Panc1 (cell line): ENCODE measurements around the gene ICAM4. TPM values are rescaled to one million over a fixed set of nuclear protein-coding genes. Genes with fewer than 3 reads are reported as not detected.

Experiments used
- ATAC-seq: fragments of 200-7000 bp; cut with Tn5 transposase; 2 replicates; pipeline ENCODE4 v1.9.1; 2020; ENCODE audit warnings: mild to moderate bottlenecking, moderate library complexity
- BruUV-seq: library from RNA; stranded (reverse); fragments of 400-500 nt; replicated peaks from 2 replicates; lab custom pipeline; 2021; lab: Mats Ljungman, UMichigan
- CTCF ChIA-PET: fragments of 300-600 bp; sonication (Branson Sonifier 250); formaldehyde crosslinking; loops from one replicate; lab custom pipeline; 2022; ENCODE audit warnings: antibody characterized with exemption; lab: Charles Lee
- POLR2A ChIA-PET: fragments of 300-600 bp; sonication (Branson Sonifier 250); formaldehyde crosslinking; loops from one replicate; lab custom pipeline; 2022; ENCODE audit warnings: antibody characterized with exemption; lab: Charles Lee
- DNase-seq: peaks from one replicate; pipeline ENCODE4 v3.0.0-alpha.2; 2010; ENCODE audit warnings: low read depth, low spot score
- H3K27ac ChIP-seq: 2 replicates; pipeline ENCODE4 v1.5.1; 2011; ENCODE audit warnings: mild to moderate bottlenecking, low read length, inconsistent platforms
- H3K27me3 ChIP-seq: fragments of 200-500 bp; sonication (Bioruptor generic); 2 replicates; pipeline ENCODE4 v1.6.0; 2014; ENCODE audit warnings: low read length, inconsistent platforms; ENCODE audit not compliant: control insufficient read depth, insufficient read depth
- H3K36me3 ChIP-seq: fragments of 200-500 bp; sonication (Bioruptor generic); 2 replicates; pipeline ENCODE4 v1.5.1; 2014; ENCODE audit warnings: inconsistent platforms, mild to moderate bottlenecking, low read length, moderate library complexity; ENCODE audit not compliant: control insufficient read depth, insufficient read depth
- H3K4me1 ChIP-seq: 2 replicates; pipeline ENCODE4 v1.5.1; 2011; ENCODE audit warnings: inconsistent platforms, mild to moderate bottlenecking, low read length, moderate library complexity; ENCODE audit not compliant: control insufficient read depth, insufficient read depth
- H3K4me3 ChIP-seq, 2 experiments: 2 replicates each; pipeline ENCODE4 v1.5.1; 2011 to 2012; ENCODE audit warnings: low read depth in 2 of 2, low read length in 2 of 2, mild to moderate bottlenecking in 2 of 2, inconsistent platforms in 1 of 2, moderate library complexity in 1 of 2
- H3K9me3 ChIP-seq: fragments of 200-500 bp; sonication (Bioruptor generic); 2 replicates; pipeline ENCODE4 v1.5.1; 2014; ENCODE audit warnings: low read depth, mild to moderate bottlenecking, inconsistent platforms, low read length, moderate library complexity; ENCODE audit not compliant: control insufficient read depth, insufficient read depth
- POLR2AphosphoS5 ChIP-seq: IDR thresholded peaks from 2 replicates; pipeline ENCODE4 v1.6.1; 2012; ENCODE audit warnings: mild to moderate bottlenecking, low read depth, low read length, moderate library complexity
- SIN3A ChIP-seq: IDR thresholded peaks from 2 replicates; pipeline ENCODE4 v1.6.1; 2012; ENCODE audit warnings: low read depth, mild to moderate bottlenecking, low read length, moderate library complexity, borderline replicate concordance; ENCODE audit not compliant: insufficient read depth
- TCF7L2 ChIP-seq: IDR thresholded peaks from 2 replicates; pipeline ENCODE4 v1.6.1; 2011; ENCODE audit warnings: mild to moderate bottlenecking, low read depth, low read length, inconsistent platforms
- in situ Hi-C: cut with HindIII; loops from 2 replicates; pipeline ENCODE4 v1.10.0; 2016; ENCODE audit warnings: low sequenced_read_pairs, low pct_unique_long_range_greater_than_20kb
- intact Hi-C: fragments of 100-400 bp; cut with micrococcal nuclease; formaldehyde crosslinking; loops from one replicate; pipeline ENCODE4 v1.10.0; 2022; ENCODE audit not compliant: unreplicated experiment
- total RNA-seq: library from RNA; stranded (reverse); gene quantifications from one replicate; pipeline ENCODE4 v1.2.1, GENCODE V29; 2021; ENCODE audit not compliant: unreplicated experiment
- TF ChIP-seq, protein P1 (sequence below), 2 experiments: IDR thresholded peaks; 2 replicates each; pipeline ENCODE4 v1.6.1; 2011 to 2012; ENCODE audit warnings: low read depth in 2 of 2, control low read depth in 1 of 2, low read length in 1 of 2, mild to moderate bottlenecking in 1 of 2, moderate library complexity in 1 of 2; ENCODE audit not compliant: insufficient read depth in 1 of 2
- TF ChIP-seq, protein P2 (sequence below): fragments of 450-650 bp; IDR thresholded peaks from 2 replicates; pipeline ENCODE4 v1.5.1; 2017; ENCODE audit warnings: mild to moderate bottlenecking

The ICAM4 gene
- total RNA-seq, 1 experiment from 2014 or later, result 2.8 TPM

DNA sequence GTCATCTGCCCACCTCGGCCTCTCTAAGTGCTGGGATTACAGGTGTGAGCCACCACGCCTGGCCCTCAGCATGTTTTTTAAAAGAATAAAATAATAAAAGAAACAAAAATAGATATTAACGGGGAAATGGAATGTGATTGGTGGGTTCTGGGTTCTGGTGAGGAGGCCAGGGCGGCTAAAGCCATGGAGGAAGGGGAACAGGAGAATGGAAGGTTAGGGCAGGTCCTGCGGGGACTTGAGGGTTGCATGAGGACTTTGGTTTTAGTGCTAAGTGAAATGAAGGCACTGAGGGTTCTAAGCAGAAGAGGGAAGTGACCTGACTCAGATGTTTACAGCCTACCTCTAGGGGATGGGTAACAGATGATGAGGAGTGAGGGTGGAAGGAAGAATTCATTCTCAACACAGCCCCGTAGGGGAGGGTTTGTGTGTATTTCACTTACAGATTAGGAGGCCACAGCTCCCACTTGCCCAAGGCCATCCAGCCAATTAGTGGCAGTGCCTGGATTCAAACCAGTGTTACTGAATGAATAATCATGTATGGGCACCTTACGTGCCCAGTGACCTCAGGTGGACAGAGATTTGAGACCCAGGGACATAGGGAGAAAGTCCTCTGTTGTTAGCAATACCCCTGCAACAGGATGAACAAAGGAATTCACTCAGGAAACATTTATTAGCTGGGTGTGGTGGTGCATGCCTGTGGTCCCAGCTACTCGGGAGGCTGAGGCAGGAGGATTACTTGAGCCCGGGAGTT is 41.4 kb upstream of the ICAM4 start:
- H3K9me3 ChIP-seq, result no peaks in the 10 kb centered on the region
- no peaks in the 10 kb centered on the region for H3K27me3 ChIP-seq
- H3K4me1 ChIP-seq, result no peaks in the 10 kb centered on the region
- POLR2A ChIA-PET, result no interaction called here
- H3K4me3 ChIP-seq, result no peak overlapping the region
- in situ Hi-C loops, result no loop called here
- no peaks in the 10 kb centered on the region for H3K36me3 ChIP-seq
- intact Hi-C loops, result no loop called here
- TF ChIP-seq, protein P1, sequence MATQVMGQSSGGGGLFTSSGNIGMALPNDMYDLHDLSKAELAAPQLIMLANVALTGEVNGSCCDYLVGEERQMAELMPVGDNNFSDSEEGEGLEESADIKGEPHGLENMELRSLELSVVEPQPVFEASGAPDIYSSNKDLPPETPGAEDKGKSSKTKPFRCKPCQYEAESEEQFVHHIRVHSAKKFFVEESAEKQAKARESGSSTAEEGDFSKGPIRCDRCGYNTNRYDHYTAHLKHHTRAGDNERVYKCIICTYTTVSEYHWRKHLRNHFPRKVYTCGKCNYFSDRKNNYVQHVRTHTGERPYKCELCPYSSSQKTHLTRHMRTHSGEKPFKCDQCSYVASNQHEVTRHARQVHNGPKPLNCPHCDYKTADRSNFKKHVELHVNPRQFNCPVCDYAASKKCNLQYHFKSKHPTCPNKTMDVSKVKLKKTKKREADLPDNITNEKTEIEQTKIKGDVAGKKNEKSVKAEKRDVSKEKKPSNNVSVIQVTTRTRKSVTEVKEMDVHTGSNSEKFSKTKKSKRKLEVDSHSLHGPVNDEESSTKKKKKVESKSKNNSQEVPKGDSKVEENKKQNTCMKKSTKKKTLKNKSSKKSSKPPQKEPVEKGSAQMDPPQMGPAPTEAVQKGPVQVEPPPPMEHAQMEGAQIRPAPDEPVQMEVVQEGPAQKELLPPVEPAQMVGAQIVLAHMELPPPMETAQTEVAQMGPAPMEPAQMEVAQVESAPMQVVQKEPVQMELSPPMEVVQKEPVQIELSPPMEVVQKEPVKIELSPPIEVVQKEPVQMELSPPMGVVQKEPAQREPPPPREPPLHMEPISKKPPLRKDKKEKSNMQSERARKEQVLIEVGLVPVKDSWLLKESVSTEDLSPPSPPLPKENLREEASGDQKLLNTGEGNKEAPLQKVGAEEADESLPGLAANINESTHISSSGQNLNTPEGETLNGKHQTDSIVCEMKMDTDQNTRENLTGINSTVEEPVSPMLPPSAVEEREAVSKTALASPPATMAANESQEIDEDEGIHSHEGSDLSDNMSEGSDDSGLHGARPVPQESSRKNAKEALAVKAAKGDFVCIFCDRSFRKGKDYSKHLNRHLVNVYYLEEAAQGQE (IDR thresholded peaks at IDR 0.05; ENCODE audit: insufficient read depth in 1 of 2, low read depth in 2 of 2, low read length in 1 of 2), result no peak
- TF ChIP-seq POLR2AphosphoS5 (no peak), TCF7L2 (no peak), SIN3A (no peak)
- TF ChIP-seq, protein P2, sequence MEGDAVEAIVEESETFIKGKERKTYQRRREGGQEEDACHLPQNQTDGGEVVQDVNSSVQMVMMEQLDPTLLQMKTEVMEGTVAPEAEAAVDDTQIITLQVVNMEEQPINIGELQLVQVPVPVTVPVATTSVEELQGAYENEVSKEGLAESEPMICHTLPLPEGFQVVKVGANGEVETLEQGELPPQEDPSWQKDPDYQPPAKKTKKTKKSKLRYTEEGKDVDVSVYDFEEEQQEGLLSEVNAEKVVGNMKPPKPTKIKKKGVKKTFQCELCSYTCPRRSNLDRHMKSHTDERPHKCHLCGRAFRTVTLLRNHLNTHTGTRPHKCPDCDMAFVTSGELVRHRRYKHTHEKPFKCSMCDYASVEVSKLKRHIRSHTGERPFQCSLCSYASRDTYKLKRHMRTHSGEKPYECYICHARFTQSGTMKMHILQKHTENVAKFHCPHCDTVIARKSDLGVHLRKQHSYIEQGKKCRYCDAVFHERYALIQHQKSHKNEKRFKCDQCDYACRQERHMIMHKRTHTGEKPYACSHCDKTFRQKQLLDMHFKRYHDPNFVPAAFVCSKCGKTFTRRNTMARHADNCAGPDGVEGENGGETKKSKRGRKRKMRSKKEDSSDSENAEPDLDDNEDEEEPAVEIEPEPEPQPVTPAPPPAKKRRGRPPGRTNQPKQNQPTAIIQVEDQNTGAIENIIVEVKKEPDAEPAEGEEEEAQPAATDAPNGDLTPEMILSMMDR, result no peak
- ATAC-seq (no peak), DNase-seq (no peak)
- BruUV-seq, result no TSS peak
- no peak overlapping the region for H3K27ac ChIP-seq
- CTCF ChIA-PET, result no interaction called here

DNA sequence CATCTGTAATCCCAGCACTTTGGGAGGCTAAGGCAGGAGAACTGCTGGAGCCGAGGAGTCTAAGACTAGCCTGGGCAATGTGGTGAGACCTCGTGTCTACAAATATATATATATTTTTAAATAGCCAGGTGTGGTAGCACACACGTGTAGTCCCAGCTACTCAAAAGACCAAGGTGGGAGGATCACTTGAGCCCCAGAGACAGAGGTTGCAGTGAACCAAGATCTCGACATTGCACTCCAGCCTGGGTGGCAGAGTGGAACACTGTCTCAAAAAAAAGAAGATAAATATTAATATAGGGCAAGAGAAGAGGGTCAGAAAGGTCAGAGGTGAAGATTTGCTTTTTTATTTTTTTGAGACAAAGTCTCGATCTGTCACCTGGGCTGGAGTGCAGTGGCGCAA is 40.2 kb upstream of the ICAM4 start:
- Histone ChIP-seq H3K9me3 (no peaks in the 10 kb centered on the region), H3K4me1 (no peaks in the 10 kb centered on the region), H3K27ac (no peak overlapping the region), H3K4me3 (no peak overlapping the region), H3K36me3 (no peaks in the 10 kb centered on the region), H3K27me3 (no peaks in the 10 kb centered on the region)
- in situ Hi-C loops (no loop called here), intact Hi-C loops (no loop called here)
- no peak for TF ChIP-seq POLR2AphosphoS5
- TF ChIP-seq SIN3A, result no peak
- TF ChIP-seq, protein P1 (IDR thresholded peaks at IDR 0.05; ENCODE audit: insufficient read depth in 1 of 2, low read depth in 2 of 2, low read length in 1 of 2), result no peak
- TF ChIP-seq TCF7L2, result no peak
- TF ChIP-seq, protein P2, result no peak
- DNase-seq (no peak), ATAC-seq (no peak)
- ChIA-PET CTCF (no interaction called here), POLR2A (no interaction called here)
- no TSS peak for BruUV-seq
